Loucy (cell line): Measurements from ENCODE around the gene ASIC5.

Source experiments
- EZH2phosphoT487 ChIP-seq: fragments of 200-600 bp; IDR thresholded peaks from 2 replicates; pipeline ENCODE4 v1.6.1; 2018; ENCODE audit warnings: antibody characterized with exemption, mild to moderate bottlenecking, moderate library complexity, borderline replicate concordance
- TF ChIP-seq, protein P1 (sequence below): fragments of 200-600 bp; sonication (generic); conservative IDR thresholded peaks from 2 replicates; pipeline ENCODE4 v1.5.1; 2014; ENCODE audit warnings: mild to moderate bottlenecking, antibody characterized with exemption, low read length

DNA sequence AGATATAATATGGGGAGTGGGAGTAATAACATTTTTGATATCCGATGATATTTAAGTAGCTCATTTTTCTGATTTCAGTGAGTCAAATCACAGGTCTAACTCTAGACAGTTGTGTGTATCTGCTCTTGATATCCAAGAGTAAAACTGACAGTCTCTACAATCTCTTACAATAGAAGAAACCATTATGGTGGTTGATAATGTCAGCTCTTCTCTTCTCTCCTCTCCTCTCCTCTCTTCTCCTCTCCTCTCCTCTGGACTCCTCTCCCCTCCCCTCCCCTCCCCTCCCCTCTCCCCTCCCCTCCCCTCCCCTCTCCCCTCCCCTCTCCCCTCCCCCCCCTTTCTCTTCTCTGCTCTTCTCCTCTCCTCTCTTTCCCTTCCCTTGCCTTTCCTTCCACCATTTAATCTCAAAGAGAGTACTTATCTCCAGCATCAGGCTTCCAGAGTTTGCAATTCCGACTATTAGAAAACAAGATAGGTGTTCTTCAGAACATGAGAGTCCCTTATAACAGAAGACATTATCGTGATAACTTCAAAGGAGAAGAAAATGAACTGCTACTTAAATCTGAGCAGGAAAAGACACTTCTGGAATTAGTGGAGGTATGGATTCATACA, 43.6 kb upstream of the ASIC5 start:
- TF ChIP-seq, protein P1, sequence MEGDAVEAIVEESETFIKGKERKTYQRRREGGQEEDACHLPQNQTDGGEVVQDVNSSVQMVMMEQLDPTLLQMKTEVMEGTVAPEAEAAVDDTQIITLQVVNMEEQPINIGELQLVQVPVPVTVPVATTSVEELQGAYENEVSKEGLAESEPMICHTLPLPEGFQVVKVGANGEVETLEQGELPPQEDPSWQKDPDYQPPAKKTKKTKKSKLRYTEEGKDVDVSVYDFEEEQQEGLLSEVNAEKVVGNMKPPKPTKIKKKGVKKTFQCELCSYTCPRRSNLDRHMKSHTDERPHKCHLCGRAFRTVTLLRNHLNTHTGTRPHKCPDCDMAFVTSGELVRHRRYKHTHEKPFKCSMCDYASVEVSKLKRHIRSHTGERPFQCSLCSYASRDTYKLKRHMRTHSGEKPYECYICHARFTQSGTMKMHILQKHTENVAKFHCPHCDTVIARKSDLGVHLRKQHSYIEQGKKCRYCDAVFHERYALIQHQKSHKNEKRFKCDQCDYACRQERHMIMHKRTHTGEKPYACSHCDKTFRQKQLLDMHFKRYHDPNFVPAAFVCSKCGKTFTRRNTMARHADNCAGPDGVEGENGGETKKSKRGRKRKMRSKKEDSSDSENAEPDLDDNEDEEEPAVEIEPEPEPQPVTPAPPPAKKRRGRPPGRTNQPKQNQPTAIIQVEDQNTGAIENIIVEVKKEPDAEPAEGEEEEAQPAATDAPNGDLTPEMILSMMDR, result no peak
- no peak for TF ChIP-seq EZH2phosphoT487
